ENCODE measurements around the gene RAVER1.
"Not testable (repeated sequence)": the region's sequence is repeated elsewhere in the genome, so short reads cannot be mapped to it uniquely, and the experiment has no call there.

DNA sequence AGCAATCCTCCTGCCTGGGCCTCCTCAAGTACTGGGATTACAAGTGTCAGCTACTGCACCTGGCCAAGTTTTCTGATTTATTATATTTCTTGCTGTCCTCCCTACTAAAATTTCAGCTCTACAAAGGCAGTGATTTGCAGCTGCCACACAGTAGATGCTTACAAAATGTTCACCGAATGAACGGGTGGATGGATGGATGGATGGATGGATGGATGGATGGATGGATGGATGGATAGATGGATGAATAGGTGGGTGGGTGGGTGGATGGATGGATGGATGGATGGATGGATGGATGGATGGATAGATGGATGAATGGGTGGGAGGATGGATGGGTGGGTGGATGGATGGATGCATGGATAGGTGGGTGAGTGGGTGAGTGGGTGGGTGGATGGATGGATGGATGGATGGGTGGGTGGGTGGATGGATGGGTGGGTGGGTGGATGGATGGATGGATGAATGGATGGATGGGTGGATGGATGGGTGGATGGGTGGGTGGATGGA lies 43.9 kb upstream of the RAVER1 start:
- not testable (repeated sequence) for TF ChIP-seq POLR2A (IDR thresholded peaks at IDR 0.05; ENCODE audit: low read length); GATA1 (IDR thresholded peaks at IDR 0.05; ENCODE audit: low read depth, low read length)

Data from erythroblast (primary cell).